A549 (cell line): Measurements from ENCODE around the gene RAB3GAP1. TPM values are rescaled to one million over a fixed set of nuclear protein-coding genes. Genes with fewer than 3 reads are reported as not detected.
A peak's percentile ranks its signal among the peaks of the same experiment; 100 is the strongest.

Experiments used
- ATAC-seq, 2 experiments: fragments of 200-7000 bp in 1 of 2; fragments of >200 bp in 1 of 2; cut with Nextera tagmentation in 1 of 2; cut with Tn5 transposase in 1 of 2; 3 replicates each; pipeline versions ENCODE4 v1.8.0 to v1.9.1; 2018 to 2020; ENCODE audit warnings: mild to moderate bottlenecking in 1 of 2, moderate library complexity in 1 of 2
- CTCF ChIA-PET: fragments of 300-600 bp; sonication (Branson Sonifier 250); formaldehyde crosslinking; extraction: SDS; loops from one replicate; lab custom pipeline; 2021; ENCODE audit warnings: antibody characterized with exemption, inconsistent platforms; lab: Yijun Ruan, JAX
- POLR2A ChIA-PET: fragments of 350-600 bp; formaldehyde crosslinking; extraction: SDS; loops from one replicate; lab custom pipeline; 2021; ENCODE audit warnings: antibody characterized with exemption, inconsistent platforms; lab: Yijun Ruan, JAX
- DNase-seq, 2 experiments: peaks; one replicate each; pipeline versions ENCODE4 v3.0.0 to v3.0.0-alpha.2; 2011 to 2016; ENCODE audit warnings: low read depth in 1 of 2, low spot score in 1 of 2
- FAIRE-seq: peaks from 2 replicates; lab custom pipeline; 2011; peaks lifted over from hg19 to GRCh38; lab: Jason Lieb, UNC
- H3K27ac ChIP-seq, 2 experiments: fragments of >200 bp; sonication (Bioruptor Twin); formaldehyde crosslinking; 3 replicates each; pipeline ENCODE4 v1.5.1; 2016 to 2017
- H3K4me1 ChIP-seq: fragments of >200 bp; sonication (Bioruptor Twin); formaldehyde crosslinking; 3 replicates; pipeline ENCODE4 v1.6.1; 2016
- H3K4me2 ChIP-seq: fragments of >200 bp; sonication (Bioruptor Twin); formaldehyde crosslinking; 3 replicates; pipeline ENCODE4 v1.6.1; 2016
- H3K4me3 ChIP-seq: fragments of >200 bp; sonication (Bioruptor Twin); formaldehyde crosslinking; 3 replicates; pipeline ENCODE4 v1.5.1; 2016
- H3K9me3 ChIP-seq: fragments of >200 bp; sonication (Bioruptor Twin); formaldehyde crosslinking; 3 replicates; pipeline ENCODE4 v1.6.1; 2016
- BHLHE40 ChIP-seq: IDR thresholded peaks from 2 replicates; pipeline ENCODE4 v1.6.1; 2012; ENCODE audit warnings: low read depth, low read length, inconsistent platforms
- CBX2 ChIP-seq: fragments of 200-600 bp; sonication (generic); IDR thresholded peaks from 2 replicates; pipeline ENCODE4 v1.6.1; 2016; ENCODE audit warnings: low read depth, mild to moderate bottlenecking, borderline replicate concordance
- EHMT2 ChIP-seq: fragments of 200-600 bp; sonication (generic); IDR thresholded peaks from 2 replicates; pipeline ENCODE4 v1.6.1; 2016; ENCODE audit warnings: antibody characterized with exemption, low read depth, mild to moderate bottlenecking, moderate library complexity
- FOSB ChIP-seq: fragments of 250-450 bp; sonication (Bioruptor Pico); IDR thresholded peaks from 2 replicates; pipeline ENCODE4 v1.5.0; 2020; ENCODE audit warnings: mild to moderate bottlenecking, moderate library complexity
- FOXS1 ChIP-seq: fragments of 250-450 bp; sonication (Bioruptor Pico); IDR thresholded peaks from 2 replicates; pipeline ENCODE4 v1.5.0; 2020; ENCODE audit warnings: mild to moderate bottlenecking, moderate library complexity
- GATA3 ChIP-seq: IDR thresholded peaks from 2 replicates; pipeline ENCODE4 v1.6.1; 2012; ENCODE audit warnings: borderline replicate concordance
- HEYL ChIP-seq: fragments of 250-450 bp; sonication (Bioruptor Pico); IDR thresholded peaks from 2 replicates; pipeline ENCODE4 v1.8.0; 2021; ENCODE audit warnings: mild to moderate bottlenecking, moderate library complexity
- JUNB ChIP-seq: fragments of >200 bp; sonication (Bioruptor Twin); formaldehyde crosslinking; IDR thresholded peaks from 2 replicates; pipeline ENCODE4 v1.6.1; 2016
- MAZ ChIP-seq: fragments of 150-350 bp; IDR thresholded peaks from 2 replicates; pipeline ENCODE4 v1.6.1; 2014; ENCODE audit warnings: antibody characterized with exemption, low read depth, low read length, borderline replicate concordance
- MYC ChIP-seq: IDR thresholded peaks from 2 replicates; pipeline ENCODE4 v1.6.1; 2012; ENCODE audit warnings: mild to moderate bottlenecking, inconsistent platforms, low read length, improper control_type of control experiment, borderline replicate concordance
- NPAS2 ChIP-seq: fragments of 250-450 bp; sonication (Bioruptor Pico); IDR thresholded peaks from 2 replicates; pipeline ENCODE4 v1.8.0; 2022; ENCODE audit warnings: mild to moderate bottlenecking, moderate library complexity, borderline replicate concordance
- POLR2A ChIP-seq: IDR thresholded peaks from 2 replicates; pipeline ENCODE4 v1.6.1; 2012; ENCODE audit warnings: mild to moderate bottlenecking, low read length
- POLR2AphosphoS2 ChIP-seq: conservative IDR thresholded peaks from 2 replicates; pipeline ENCODE4 v1.6.1; 2012; ENCODE audit warnings: low read length, improper control_type of control experiment, inconsistent platforms
- RAD21 ChIP-seq, 2 experiments: fragments of >200 bp in 1 of 2; sonication (Bioruptor Twin) in 1 of 2; formaldehyde crosslinking in 1 of 2; IDR thresholded peaks in 1 of 2; conservative IDR thresholded peaks in 1 of 2; 2 replicates in 1 of 2; 3 replicates in 1 of 2; pipeline ENCODE4 v1.6.1; 2012 to 2018; ENCODE audit warnings: inconsistent platforms in 1 of 2
- RARB ChIP-seq: fragments of 250-450 bp; sonication (Bioruptor Pico); IDR thresholded peaks from 2 replicates; pipeline ENCODE4 v1.8.0; 2021; ENCODE audit warnings: mild to moderate bottlenecking, moderate library complexity
- RCOR1 ChIP-seq: fragments of 150-350 bp; IDR thresholded peaks from 2 replicates; pipeline ENCODE4 v1.6.1; 2014; ENCODE audit warnings: antibody characterized with exemption, low read length, low read depth
- TP53 ChIP-seq: fragments of 250-450 bp; sonication (Bioruptor Pico); IDR thresholded peaks from 2 replicates; pipeline ENCODE4 v1.5.0; 2021; ENCODE audit warnings: mild to moderate bottlenecking, moderate library complexity
- ZC3H11A ChIP-seq: fragments of 450-650 bp; IDR thresholded peaks from 2 replicates; pipeline ENCODE4 v1.6.1; 2014; ENCODE audit warnings: antibody characterized with exemption, mild to moderate bottlenecking
- ZFP36 ChIP-seq: fragments of 450-650 bp; IDR thresholded peaks from 2 replicates; pipeline ENCODE4 v1.6.1; 2014; ENCODE audit warnings: borderline replicate concordance; ENCODE audit not compliant: partially characterized antibody
- WGBS: methylation state at CpG from one replicate; pipeline ENCODE4 v1.1.6; 2017; ENCODE audit errors: missing lambda C conversion rate; 5-methylcytosine and 5-hydroxymethylcytosine counted together
- polyA plus RNA-seq, 4 experiments: library from polyadenylated mRNA; depleted of rRNA in 3 of 4; stranded (reverse); fragments of >200 nt; fragmentation: RNase III in 1 of 4; extraction: RNeasy Plus Mini Kit Qiagen cat#74134 plus additional on column Dnase treatment in 1 of 4; gene quantifications; 2 replicates in 3 of 4; 3 replicates in 1 of 4; pipeline ENCODE4 v1.2.3, GENCODE V29; 2011 to 2017
- TF ChIP-seq, protein P1 (sequence below): fragments of 200-600 bp; sonication (generic); IDR thresholded peaks from 2 replicates; pipeline ENCODE4 v1.6.1; 2016; ENCODE audit warnings: antibody characterized with exemption, mild to moderate bottlenecking, moderate library complexity
- TF ChIP-seq, protein P2 (sequence below): fragments of >200 bp; sonication (Bioruptor Twin); formaldehyde crosslinking; IDR thresholded peaks from 3 replicates; pipeline ENCODE4 v1.6.1; 2016
- TF ChIP-seq, protein P3 (sequence below): fragments of >200 bp; sonication (Bioruptor Twin); formaldehyde crosslinking; IDR thresholded peaks from 2 replicates; pipeline ENCODE4 v1.6.1; 2016

Gene RAB3GAP1
- polyA plus RNA-seq, 2 of the 4 experiments (the other 2 are of a cell fraction) = 29.7 to 44.6 TPM

DNA sequence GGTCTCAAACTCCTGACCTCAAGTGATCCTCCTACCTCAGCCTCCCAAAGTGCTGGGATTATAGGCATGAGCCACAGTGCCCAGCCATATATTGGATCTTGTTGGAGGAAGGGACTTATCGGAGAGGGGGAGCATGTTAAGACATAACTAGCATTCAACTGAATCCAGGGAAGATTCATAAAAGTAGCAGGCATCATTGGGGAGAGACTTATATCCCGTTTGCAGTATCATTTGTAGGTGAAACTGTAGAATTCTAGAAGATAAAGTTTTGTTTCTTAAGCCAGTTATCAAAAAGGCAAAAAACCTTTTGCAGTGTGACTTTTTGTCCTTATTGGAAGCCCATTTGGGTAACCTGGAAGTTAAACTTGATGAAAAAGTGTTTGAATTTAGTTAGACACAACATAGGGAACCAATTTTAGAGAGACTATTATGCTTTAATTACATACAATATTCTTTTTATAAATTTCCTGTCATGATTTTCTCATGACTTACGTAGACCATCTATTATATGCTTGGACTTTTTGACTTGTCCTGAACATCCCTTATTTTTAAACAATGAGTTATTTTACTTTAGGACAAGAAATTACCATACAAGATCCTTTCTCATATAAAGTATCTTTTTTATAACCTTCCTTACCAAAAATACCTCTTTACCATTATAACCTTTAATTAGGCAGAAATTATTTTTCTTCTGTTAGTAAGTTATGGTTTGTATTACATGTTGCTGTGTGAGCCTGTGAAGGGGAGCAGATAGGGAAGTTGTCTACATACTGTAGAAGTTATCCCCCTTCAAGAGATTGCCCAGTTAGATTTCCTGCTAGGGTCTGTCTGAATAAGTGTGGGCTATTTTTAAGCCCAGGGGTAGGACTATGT is 20.3 kb downstream of the RAB3GAP1 start:
- ATAC-seq = no peak
- H3K27ac ChIP-seq = no peak overlapping the region
- H3K4me3 ChIP-seq = no peak overlapping the region
- TF ChIP-seq POLR2A (no peak), ZFP36 (peak; percentile 88)
- ChIA-PET POLR2A (no interaction called here), CTCF (interaction anchor here (0.7 to 1.0 kb wide), 2 partner anchors 20 to 58 kb away, joined by 3 to 4 read pairs; partner anchors contain the start of gene RAB3GAP1)
- DNase-seq = peak in 1 of 2 experiments; percentile 31
- FAIRE-seq = no peak
- peaks cover 36% of the 10 kb centered on the region for H3K9me3 ChIP-seq
- no peak overlapping the region for H3K4me2 ChIP-seq
- no peaks in the 10 kb centered on the region for H3K4me1 ChIP-seq
- WGBS = 90% methylated on average over 3 of the region's 3 CpGs

DNA sequence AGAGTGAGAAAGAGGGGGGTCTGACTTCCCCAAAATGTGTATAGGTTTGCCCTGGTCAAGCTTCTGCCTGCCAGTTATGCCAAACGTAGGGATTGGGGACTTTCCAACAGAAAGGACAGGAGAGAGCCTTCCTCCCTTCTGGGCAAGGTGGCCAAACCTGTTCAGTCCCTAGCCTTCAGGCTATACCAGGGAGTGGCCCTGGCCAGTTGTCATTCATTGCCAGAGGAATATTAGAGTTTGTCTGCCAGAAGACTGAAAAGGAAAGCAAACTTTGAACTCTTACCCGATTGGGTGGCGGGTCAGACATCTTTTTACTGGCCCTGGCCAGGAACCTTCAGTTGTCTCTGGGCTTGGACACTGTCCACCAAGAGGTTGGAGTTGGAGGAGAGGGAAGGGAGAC is 22.1 kb downstream of the RAB3GAP1 start:
- peaks cover 36% of the 10 kb centered on the region for H3K9me3 ChIP-seq
- 94% methylated on average over 3 of the region's 3 CpGs for WGBS
- no peak for TF ChIP-seq JUNB
- TF ChIP-seq, protein P1, sequence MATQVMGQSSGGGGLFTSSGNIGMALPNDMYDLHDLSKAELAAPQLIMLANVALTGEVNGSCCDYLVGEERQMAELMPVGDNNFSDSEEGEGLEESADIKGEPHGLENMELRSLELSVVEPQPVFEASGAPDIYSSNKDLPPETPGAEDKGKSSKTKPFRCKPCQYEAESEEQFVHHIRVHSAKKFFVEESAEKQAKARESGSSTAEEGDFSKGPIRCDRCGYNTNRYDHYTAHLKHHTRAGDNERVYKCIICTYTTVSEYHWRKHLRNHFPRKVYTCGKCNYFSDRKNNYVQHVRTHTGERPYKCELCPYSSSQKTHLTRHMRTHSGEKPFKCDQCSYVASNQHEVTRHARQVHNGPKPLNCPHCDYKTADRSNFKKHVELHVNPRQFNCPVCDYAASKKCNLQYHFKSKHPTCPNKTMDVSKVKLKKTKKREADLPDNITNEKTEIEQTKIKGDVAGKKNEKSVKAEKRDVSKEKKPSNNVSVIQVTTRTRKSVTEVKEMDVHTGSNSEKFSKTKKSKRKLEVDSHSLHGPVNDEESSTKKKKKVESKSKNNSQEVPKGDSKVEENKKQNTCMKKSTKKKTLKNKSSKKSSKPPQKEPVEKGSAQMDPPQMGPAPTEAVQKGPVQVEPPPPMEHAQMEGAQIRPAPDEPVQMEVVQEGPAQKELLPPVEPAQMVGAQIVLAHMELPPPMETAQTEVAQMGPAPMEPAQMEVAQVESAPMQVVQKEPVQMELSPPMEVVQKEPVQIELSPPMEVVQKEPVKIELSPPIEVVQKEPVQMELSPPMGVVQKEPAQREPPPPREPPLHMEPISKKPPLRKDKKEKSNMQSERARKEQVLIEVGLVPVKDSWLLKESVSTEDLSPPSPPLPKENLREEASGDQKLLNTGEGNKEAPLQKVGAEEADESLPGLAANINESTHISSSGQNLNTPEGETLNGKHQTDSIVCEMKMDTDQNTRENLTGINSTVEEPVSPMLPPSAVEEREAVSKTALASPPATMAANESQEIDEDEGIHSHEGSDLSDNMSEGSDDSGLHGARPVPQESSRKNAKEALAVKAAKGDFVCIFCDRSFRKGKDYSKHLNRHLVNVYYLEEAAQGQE = no peak
- TF ChIP-seq, protein P2, sequence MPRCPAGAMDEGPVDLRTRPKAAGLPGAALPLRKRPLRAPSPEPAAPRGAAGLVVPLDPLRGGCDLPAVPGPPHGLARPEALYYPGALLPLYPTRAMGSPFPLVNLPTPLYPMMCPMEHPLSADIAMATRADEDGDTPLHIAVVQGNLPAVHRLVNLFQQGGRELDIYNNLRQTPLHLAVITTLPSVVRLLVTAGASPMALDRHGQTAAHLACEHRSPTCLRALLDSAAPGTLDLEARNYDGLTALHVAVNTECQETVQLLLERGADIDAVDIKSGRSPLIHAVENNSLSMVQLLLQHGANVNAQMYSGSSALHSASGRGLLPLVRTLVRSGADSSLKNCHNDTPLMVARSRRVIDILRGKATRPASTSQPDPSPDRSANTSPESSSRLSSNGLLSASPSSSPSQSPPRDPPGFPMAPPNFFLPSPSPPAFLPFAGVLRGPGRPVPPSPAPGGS = no peak
- no peak for TF ChIP-seq GATA3
- TF ChIP-seq, protein P3, sequence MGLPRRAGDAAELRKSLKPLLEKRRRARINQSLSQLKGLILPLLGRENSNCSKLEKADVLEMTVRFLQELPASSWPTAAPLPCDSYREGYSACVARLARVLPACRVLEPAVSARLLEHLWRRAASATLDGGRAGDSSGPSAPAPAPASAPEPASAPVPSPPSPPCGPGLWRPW = no peak
- no peak for TF ChIP-seq RAD21 (conservative IDR thresholded peaks at IDR 0.05 in 1 of 2, IDR thresholded peaks at IDR 0.05 in 1 of 2)
- TF ChIP-seq MYC = no peak
- TF ChIP-seq RARB (CRISPR knock-in tag) = no peak
- no peak for TF ChIP-seq POLR2AphosphoS2
- no peak for TF ChIP-seq BHLHE40
- TF ChIP-seq RCOR1 = no peak
- TF ChIP-seq HEYL (CRISPR knock-in tag) = no peak
- no peak for TF ChIP-seq FOSB (CRISPR knock-in tag)
- no peak for TF ChIP-seq NPAS2 (CRISPR knock-in tag)
- no peak for TF ChIP-seq TP53 (CRISPR knock-in tag)
- no peak for TF ChIP-seq FOXS1 (CRISPR knock-in tag)
- ATAC-seq (no peak), DNase-seq (no peak), FAIRE-seq (no peak)
- no peak overlapping the region for H3K4me2 ChIP-seq
- H3K4me1 ChIP-seq = no peaks in the 10 kb centered on the region
- POLR2A ChIA-PET = no interaction called here
- no peak overlapping the region for H3K27ac ChIP-seq
- CTCF ChIA-PET = no interaction called here
- H3K4me3 ChIP-seq = no peak overlapping the region

DNA sequence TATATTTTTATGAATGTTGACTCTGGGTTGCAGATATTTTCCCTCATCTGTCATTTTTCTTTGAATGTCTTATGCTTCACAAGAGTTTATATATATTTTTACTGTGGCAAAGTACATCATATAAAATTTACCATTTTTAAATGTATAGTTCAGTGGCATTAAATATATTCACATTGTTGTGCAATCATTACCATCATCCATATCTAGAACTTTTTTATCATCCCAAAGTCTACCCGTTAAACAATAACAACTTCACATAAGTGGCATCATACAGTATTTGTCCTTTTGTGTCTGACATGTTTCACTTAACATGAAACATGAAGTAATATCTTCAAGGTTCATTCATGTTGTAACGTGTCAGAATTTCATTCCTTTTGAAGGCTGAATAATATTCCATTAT is 24.5 kb downstream of the RAB3GAP1 start:
- H3K4me2 ChIP-seq = no peak overlapping the region
- no peak overlapping the region for H3K27ac ChIP-seq
- ATAC-seq = no peak
- FAIRE-seq = no peak
- WGBS = 92% methylated on average over 2 of the region's 2 CpGs
- H3K4me3 ChIP-seq = no peak overlapping the region
- DNase-seq = no peak
- H3K9me3 ChIP-seq = peaks cover 18% of the 10 kb centered on the region
- CTCF ChIA-PET = no interaction called here
- H3K4me1 ChIP-seq = no peaks in the 10 kb centered on the region
- POLR2A ChIA-PET = no interaction called here
- no peak for TF ChIP-seq CBX2
- TF ChIP-seq ZFP36 = no peak
- TF ChIP-seq MAZ = no peak
- no peak for TF ChIP-seq RAD21 (conservative IDR thresholded peaks at IDR 0.05 in 1 of 2, IDR thresholded peaks at IDR 0.05 in 1 of 2)
- no peak for TF ChIP-seq ZC3H11A
- TF ChIP-seq EHMT2 = no peak
